Stimulated activated naive CD8-positive, alpha-beta T cell treated with anti-CD3 and anti-CD28 coated beads, Interleukin-15, amount 100 ng/mL, for 72 hours (primary cell): Measurements from ENCODE around the gene AOPEP.
"Not testable (repeated sequence)": the region's sequence is repeated elsewhere in the genome, so short reads cannot be mapped to it uniquely, and the experiment has no call there.

ENCODE experiments used
- ATAC-seq: fragments of 150-1000 bp; cut with Tn5 transposase; 2 replicates; pipeline ENCODE4 v1.10.0; 2021; ENCODE audit warnings: mild to moderate bottlenecking, moderate library complexity
- DNase-seq, 2 donors: peaks; one replicate each; pipeline ENCODE4 v3.0.0; 2021 to 2022
- H3K27ac Mint-ChIP-seq, 2 donors: one replicate each; pipeline ENCODE4 v1.8.0; 2022; ENCODE audit warnings: mild to moderate bottlenecking in 2 of 2, mixed read lengths in 2 of 2, moderate library complexity in 2 of 2
- H3K27me3 Mint-ChIP-seq: one replicate; pipeline ENCODE4 v1.8.0; 2022; ENCODE audit warnings: mixed read lengths
- H3K4me1 Mint-ChIP-seq: one replicate; pipeline ENCODE4 v1.8.0; 2022; ENCODE audit warnings: mild to moderate bottlenecking, mixed read lengths
- H3K4me3 Mint-ChIP-seq, 2 donors: one replicate each; pipeline ENCODE4 v1.8.0; 2022; ENCODE audit warnings: mild to moderate bottlenecking in 2 of 2, mixed read lengths in 2 of 2, moderate library complexity in 1 of 2
- H3K9me3 Mint-ChIP-seq, 2 donors: one replicate each; pipeline ENCODE4 v1.8.0; 2022; ENCODE audit warnings: mixed read lengths in 2 of 2

AOPEP gene

DNA sequence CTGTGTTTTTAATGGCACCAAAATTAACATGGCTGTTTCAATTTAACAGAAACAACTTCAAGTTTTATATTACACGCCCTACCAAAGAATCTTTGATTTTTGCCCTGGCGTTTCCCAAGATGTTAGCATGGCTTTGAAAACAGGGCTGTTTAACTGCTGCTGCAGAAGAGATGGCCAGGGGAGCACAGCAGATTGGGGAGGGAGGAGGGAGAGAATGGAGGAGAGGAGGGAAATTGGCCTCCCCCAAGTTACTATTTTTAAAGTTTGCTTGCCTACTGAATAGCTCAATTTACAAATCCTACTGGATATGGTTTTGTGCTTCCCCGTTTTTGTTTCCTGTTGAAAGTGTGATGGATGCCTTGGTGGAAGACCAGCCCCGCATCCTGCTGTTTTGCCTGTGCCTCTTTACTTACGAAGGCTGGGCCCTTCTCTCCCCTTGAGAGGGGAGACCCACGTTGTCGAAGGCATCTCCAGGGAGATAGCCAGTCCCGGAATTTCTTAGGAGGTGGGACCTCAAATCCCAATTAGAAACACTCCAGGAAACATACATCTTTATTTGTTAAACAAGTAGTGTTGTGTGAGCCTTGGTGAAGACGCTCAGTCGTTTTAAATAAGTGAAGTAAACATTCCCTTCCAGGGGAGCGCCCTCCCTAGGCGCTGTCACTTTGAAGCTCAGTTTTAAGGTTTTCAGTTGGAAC lies 98.6 kb downstream of the AOPEP start:
- H3K9me3 Mint-ChIP-seq: no peaks in the 10 kb centered on the region
- ATAC-seq: no peak
- no peak for DNase-seq
- H3K27me3 Mint-ChIP-seq: no peaks in the 10 kb centered on the region
- no peak overlapping the region for H3K27ac Mint-ChIP-seq
- H3K4me3 Mint-ChIP-seq: no peak overlapping the region
- peaks cover 9% of the 10 kb centered on the region for H3K4me1 Mint-ChIP-seq

DNA sequence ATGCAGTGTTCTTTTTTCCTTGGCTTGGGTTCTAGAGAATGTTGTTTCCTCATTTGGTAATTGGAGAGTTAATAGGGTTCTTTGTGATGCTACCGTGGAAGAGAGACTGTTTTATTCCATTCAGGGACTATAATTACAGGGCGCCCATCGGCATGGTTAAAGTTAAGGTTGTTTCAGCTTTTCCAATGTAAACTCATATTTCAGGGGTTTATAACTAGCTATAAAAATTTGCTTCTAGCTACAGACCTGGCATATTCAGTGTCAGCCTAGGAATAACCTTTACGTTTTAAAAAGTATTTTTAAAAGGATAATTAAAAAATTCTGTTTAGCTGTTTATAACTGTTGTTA lies 99.1 kb downstream of the AOPEP start:
- no peaks in the 10 kb centered on the region for H3K27me3 Mint-ChIP-seq
- H3K4me3 Mint-ChIP-seq: no peak overlapping the region
- H3K9me3 Mint-ChIP-seq: no peaks in the 10 kb centered on the region
- no peak overlapping the region for H3K27ac Mint-ChIP-seq
- H3K4me1 Mint-ChIP-seq: peaks cover 9% of the 10 kb centered on the region
- no peak for ATAC-seq
- DNase-seq: no peak

DNA sequence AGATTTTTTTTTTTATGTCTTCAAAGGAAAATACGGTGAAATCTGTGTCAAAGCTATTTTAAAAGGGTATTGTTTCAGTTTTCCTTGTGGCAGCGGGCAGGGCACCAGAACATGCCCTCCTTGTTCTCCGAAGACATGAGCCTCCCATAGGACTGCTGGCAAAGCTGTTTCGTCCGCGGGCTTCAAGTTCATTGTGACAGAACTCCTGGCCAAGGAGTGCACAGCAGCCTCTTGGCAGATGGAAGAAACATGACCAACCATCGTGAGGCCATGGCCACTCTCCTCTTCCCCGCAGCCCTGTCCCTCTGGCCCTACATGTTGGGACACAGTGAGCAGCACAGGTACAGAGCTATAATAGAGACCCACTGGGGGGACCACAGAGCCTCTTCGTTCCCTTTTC lies 99.5 kb downstream of the AOPEP start:
- peaks cover 5% of the 10 kb centered on the region for H3K4me1 Mint-ChIP-seq
- no peaks in the 10 kb centered on the region for H3K9me3 Mint-ChIP-seq
- ATAC-seq (no peak), DNase-seq (no peak)
- no peaks in the 10 kb centered on the region for H3K27me3 Mint-ChIP-seq
- H3K27ac Mint-ChIP-seq: no peak overlapping the region
- no peak overlapping the region for H3K4me3 Mint-ChIP-seq

DNA sequence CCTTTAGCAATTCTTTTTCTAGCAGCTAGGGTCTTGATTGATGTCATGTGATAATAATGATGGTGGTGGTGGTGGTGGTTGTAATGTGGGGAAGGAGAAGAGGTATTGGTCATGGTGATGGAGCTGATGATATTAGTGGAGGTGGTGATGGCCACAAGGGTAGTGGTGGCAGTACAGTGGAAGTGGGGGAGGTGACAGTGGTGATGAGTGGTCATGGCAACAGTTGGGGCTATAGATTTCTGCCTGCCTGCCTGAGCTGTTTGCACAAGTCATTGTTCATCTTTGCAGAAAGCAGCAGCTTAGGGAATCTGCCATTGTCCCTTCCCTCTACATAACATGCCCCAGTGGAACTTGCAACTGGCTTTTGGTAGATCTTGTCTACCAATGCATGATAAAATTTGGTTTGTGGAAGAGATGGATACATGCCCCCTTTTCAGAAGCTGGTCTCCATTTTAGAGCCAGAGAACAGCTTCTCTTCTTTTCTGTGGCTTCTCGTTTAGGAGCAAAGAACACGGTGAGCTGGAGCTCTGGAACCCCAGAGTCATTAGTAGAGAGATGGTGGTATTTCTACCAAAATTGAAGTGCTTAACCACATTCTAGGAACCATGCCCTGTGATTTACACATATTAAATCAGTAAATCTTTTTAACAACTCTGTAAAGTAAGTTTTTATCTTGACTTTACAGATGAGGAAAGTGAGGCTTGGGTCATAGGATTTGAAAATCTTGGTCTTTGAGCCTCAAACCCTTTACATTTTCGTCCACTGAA lies 100.3 kb downstream of the AOPEP start:
- Mint-ChIP-seq H3K9me3 (no peaks in the 10 kb centered on the region), H3K27ac (no peak overlapping the region), H3K27me3 (no peaks in the 10 kb centered on the region), H3K4me3 (no peak overlapping the region), H3K4me1 (no peaks in the 10 kb centered on the region)
- ATAC-seq (peak; percentile 71), DNase-seq (peak in 1 of 2 donors; percentile 15)

DNA sequence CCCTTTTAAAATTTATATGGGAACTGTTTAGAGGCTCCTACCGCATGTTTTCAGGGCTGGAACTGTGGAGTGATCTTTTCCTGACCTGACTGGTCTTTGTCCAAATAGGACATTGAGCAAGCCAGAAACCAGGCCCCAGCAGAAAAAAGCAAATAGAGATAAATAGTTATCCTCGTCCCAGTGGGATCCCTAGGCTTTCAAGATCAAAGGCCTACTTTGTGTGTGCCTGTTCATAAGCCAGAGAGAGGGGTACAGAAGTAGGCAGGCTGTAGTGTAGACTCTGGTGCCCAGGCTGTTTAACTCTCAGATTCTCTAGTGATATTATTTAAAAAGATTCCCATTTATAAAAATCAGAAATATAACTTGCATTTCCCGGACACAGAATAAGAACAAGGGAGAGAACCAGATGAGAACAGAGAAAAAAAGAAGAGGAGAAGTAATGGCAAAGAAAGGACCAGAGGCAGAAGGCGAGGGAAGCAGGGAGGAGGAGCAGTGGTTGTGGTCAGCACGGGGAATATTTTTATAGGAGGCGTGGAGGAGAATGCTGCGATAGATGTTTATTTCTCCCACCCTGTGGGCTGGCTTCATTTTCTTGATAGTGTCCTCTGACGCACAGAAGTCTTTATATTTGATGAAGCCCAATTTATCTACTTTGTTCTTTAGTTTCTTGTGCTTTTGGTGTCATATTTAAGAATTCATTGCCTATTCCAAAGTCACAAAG lies 101.2 kb downstream of the AOPEP start:
- ATAC-seq (no peak), DNase-seq (no peak)
- Mint-ChIP-seq H3K27me3 (no peaks in the 10 kb centered on the region), H3K4me1 (no peaks in the 10 kb centered on the region), H3K4me3 (no peak overlapping the region), H3K27ac (no peak overlapping the region), H3K9me3 (no peaks in the 10 kb centered on the region)

DNA sequence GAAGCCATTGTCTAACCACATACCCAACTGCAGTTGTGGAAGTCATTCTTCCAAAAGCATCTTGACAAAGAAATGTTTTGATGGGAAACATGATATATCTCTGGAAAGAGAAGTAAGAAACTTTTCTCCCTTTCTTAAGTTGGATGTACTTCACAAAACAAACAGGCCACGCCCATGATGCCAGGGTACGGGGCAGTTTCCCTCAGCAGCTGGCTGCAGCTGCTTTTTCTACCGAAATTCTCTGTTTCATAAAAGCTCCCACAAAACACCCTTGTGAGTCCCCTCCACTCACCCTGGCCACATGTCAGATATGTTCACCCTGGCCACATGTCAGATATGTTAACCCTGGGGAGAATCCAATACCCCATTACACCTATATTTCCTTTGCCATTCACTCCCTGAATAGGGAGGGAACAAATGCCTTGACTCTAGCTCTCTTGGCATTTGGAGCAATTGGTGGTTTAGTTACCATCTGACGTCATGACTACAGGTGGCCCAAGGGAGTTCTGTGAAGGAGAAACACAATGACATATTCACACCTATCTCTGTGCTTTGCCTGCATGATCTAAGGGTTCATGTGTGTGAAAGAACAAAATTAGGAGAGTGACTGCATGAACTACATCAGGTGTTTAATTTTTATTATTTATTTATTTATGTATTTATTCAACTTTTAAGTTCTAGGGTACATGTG lies 103.0 kb downstream of the AOPEP start:
- Mint-ChIP-seq H3K9me3 (peaks cover 0 to 6% of the 10 kb centered on the region in 2 donors), H3K27ac (no peak overlapping the region), H3K4me3 (no peak overlapping the region), H3K4me1 (no peaks in the 10 kb centered on the region), H3K27me3 (no peaks in the 10 kb centered on the region)
- DNase-seq: no peak
- ATAC-seq: no peak

DNA sequence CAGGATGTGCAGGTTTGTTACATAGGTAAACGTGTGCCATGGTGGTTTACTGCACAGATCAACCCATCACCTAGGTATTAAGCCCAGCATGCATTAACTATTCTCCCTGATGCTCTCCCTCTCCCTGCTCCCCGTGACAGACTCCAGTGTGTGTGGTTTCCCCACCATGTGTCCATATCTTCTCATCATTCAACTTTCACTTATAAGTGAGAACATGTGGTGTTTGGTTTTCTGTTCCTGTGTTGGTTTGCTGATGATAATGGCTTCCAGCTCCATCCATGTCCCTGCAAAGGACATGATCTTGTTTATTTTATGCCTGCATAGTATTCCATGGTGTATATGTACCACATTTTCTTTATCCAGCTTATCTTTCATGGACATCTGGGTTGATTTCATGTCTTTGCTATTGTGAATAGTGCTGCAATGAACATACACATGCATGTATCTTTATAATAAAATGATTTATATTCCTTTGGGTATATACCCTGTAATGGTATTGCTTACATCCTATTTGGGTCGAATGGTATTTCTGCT lies 103.6 kb downstream of the AOPEP start:
- not testable (repeated sequence) for ATAC-seq, H3K27me3 Mint-ChIP-seq, H3K9me3 Mint-ChIP-seq, DNase-seq, H3K4me3 Mint-ChIP-seq, H3K27ac Mint-ChIP-seq, H3K4me1 Mint-ChIP-seq

DNA sequence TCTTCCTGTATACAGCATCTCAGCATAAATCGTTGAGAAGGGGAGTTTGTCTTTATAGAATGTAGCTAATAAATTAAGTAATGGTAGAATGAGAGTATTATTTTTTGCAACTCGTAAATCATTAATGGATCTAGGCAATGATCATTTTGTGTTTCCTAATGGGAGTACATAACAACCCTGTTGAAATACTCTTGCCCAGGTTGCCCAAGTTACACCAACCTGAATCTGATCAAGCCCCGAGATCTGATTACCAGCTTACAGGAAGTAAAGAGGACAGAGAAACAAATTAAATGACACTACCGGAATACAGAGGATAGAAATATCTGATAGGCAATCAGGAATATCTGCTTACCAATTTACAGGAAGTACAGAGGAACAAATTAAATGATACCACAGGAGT lies 107.3 kb downstream of the AOPEP start:
- peaks cover 8 to 25% of the 10 kb centered on the region in 2 donors for H3K9me3 Mint-ChIP-seq
- no peaks in the 10 kb centered on the region for H3K27me3 Mint-ChIP-seq
- no peak overlapping the region for H3K4me3 Mint-ChIP-seq
- H3K4me1 Mint-ChIP-seq: peaks cover 9% of the 10 kb centered on the region
- DNase-seq (no peak), ATAC-seq (no peak)
- H3K27ac Mint-ChIP-seq: no peak overlapping the region

DNA sequence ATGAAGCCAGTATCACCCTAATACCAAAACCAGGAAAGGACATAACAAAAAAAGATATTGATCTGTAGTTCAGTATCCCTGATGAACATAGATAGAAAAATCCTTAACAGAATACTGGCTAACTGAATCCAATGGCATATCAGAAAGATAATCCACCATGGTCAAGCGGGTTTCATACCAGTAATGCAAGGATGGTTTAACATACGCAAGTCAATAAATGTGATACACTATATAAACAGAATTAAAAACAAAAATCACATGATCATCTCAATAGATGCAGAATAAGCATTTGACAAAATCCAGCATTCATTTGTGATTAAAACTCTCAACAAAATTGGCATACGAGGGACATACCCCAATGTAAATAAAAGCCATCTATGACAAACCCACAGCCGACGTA lies 110.9 kb downstream of the AOPEP start:
- no peak for ATAC-seq
- Mint-ChIP-seq H3K9me3 (peaks cover 23 to 33% of the 10 kb centered on the region in 2 donors), H3K4me3 (no peak overlapping the region), H3K4me1 (peaks cover 22% of the 10 kb centered on the region), H3K27ac (no peak overlapping the region), H3K27me3 (no peaks in the 10 kb centered on the region)
- no peak for DNase-seq

DNA sequence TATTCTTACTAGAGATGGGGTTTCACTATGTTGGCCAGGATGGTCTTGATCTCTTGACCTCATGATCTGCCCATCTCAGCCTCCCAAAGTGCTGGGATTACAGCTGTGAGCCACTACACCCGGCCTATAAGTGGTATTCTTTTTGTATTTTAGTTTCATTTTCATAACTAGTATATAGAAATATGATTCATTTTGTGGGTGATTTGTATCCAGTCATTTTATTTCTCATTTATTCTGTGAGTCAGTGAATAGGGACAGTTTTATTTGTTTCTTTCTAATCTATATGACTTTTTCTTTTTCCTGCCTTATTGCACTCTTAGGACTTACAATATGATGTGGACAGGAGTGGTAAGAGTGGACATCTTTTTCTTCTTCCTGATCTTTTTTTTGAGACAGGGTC lies 112.9 kb downstream of the AOPEP start:
- Mint-ChIP-seq H3K9me3 (peaks cover 23 to 27% of the 10 kb centered on the region in 2 donors), H3K27ac (no peak overlapping the region), H3K4me3 (no peak overlapping the region), H3K27me3 (no peaks in the 10 kb centered on the region), H3K4me1 (peaks cover 28% of the 10 kb centered on the region)
- ATAC-seq (peak; percentile 93), DNase-seq (peak in 1 of 2 donors; percentile 14)

DNA sequence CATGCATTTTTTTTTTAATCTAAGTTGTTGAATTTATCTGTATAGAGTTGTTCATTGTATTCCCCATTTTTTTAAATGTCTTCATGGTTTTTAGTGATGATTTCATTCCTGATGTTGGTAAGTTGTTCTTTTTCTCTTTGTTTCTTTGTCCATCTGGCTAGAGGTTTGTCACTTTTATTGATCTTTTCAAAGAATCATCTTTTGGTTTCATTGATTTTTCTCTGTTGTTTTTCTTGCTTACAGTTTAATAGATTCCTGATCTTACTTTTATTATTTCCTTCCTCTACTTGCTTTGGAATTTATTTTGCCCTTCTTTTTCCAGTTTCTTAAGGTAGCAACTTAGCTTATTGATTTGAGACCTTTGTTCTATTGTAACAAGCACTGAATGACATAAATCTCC lies 114.2 kb downstream of the AOPEP start:
- no peak for ATAC-seq
- peak overlapping the region in 1 of 2 donors; percentile 10 for H3K4me3 Mint-ChIP-seq
- peaks cover 23 to 27% of the 10 kb centered on the region in 2 donors for H3K9me3 Mint-ChIP-seq
- H3K27me3 Mint-ChIP-seq: no peaks in the 10 kb centered on the region
- H3K27ac Mint-ChIP-seq: peak overlapping the region in 1 of 2 donors; percentile 50
- no peak for DNase-seq
- peaks cover 26% of the 10 kb centered on the region for H3K4me1 Mint-ChIP-seq

DNA sequence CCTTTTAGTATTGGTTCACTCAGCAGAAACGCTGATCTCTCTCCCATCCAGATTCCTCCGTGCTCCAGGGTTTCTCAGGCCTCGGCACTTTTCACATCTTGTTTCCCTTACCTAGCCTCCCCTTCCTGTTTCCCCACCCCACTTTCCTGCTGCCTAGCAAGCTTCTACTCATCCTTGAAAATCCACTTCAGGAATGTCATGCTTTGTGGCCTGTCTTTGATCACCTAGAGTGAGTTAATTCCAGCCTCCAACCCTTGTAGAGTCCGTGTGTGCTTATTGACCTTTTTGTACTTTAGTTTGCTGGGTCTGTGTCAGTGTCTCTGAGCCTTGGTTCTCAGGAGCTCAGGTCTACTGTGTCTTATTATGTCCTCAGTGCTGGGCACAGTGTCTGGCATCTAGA lies 116.6 kb downstream of the AOPEP start:
- Mint-ChIP-seq H3K27me3 (no peaks in the 10 kb centered on the region), H3K4me3 (no peak overlapping the region), H3K4me1 (peaks cover 44% of the 10 kb centered on the region)

DNA sequence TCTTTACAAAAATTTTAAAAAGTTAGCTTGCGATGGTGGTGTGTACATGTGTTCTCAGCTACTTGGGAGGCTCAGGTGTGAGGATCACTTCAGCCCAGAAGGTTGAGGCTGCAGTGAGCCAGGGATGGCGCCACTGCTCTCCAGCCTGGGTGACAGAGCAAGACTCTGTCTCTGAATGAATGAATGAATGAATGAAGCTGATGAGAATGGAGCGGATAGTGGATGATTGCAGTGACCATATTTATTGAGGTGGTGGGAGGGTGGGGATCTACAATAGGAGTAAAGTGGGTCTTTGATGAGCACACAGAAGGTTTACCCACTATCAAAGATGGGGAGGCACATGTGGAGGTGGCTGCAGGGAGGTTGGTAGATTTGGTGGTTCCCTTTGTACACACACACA lies 120.2 kb downstream of the AOPEP start:
- DNase-seq: no peak
- peaks cover 32% of the 10 kb centered on the region for H3K4me1 Mint-ChIP-seq
- H3K27me3 Mint-ChIP-seq: no peaks in the 10 kb centered on the region
- peaks cover 0 to 5% of the 10 kb centered on the region in 2 donors for H3K9me3 Mint-ChIP-seq
- peak overlapping the region in 1 of 2 donors; percentile 77 for H3K27ac Mint-ChIP-seq
- no peak overlapping the region for H3K4me3 Mint-ChIP-seq
- ATAC-seq: no peak

More for the DNA sequence above, 116.6 kb downstream of the AOPEP start:
- peak overlapping the region in 1 of 2 donors; percentile 2 for H3K27ac Mint-ChIP-seq
- ATAC-seq (no peak), DNase-seq (no peak)
- H3K9me3 Mint-ChIP-seq: peaks cover 13 to 23% of the 10 kb centered on the region in 2 donors

DNA sequence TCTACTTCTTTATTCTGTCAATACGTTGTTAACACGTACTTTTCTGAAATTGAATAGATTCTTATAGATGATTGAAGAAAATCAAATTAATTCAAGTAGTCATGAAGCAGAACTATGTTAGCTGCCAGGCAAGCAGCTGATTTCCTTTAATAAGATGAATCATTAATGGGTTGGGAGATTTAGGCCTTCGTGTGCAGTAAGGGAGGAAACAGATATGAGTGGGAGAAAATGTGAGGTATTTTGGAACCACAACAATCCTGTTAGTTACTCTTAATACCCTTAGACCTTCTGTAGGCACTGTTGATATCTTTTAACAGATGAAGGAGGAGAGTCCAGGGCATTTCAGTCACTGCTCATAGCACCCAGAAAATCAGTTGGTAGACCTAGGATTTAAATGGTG lies 121.0 kb downstream of the AOPEP start:
- H3K4me1 Mint-ChIP-seq: peaks cover 37% of the 10 kb centered on the region
- no peaks in the 10 kb centered on the region for H3K27me3 Mint-ChIP-seq
- peak; percentile 52 for ATAC-seq
- H3K27ac Mint-ChIP-seq: peak overlapping the region in 1 of 2 donors; percentile 29
- H3K9me3 Mint-ChIP-seq: peaks cover 0 to 5% of the 10 kb centered on the region in 2 donors
- H3K4me3 Mint-ChIP-seq: no peak overlapping the region
- no peak for DNase-seq

DNA sequence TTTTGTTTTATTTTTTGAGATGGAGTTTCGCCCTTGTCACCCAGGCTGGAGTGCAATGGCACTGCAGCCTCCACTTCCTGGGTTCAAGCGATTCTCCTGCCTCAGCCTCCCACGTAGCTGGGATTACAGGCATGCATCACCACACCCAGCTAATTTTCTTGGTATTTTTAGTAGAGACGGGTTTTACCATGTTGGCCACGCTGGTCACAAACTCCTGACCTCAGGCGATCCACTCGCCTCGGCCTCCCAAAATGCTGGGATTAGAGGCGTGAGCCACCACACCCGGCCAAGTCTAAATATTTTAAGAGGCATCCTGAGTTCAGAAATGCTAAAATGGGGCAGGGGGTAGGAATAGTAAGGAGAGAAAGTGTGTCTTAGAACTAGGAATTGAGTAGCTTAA lies 122.3 kb downstream of the AOPEP start:
- not testable (repeated sequence) for H3K9me3 Mint-ChIP-seq, H3K4me3 Mint-ChIP-seq, ATAC-seq, H3K27ac Mint-ChIP-seq, DNase-seq, H3K27me3 Mint-ChIP-seq
- peaks cover 31% of the 10 kb centered on the region for H3K4me1 Mint-ChIP-seq
